Stomach (tissue), 9 donors: Measurements from ENCODE around the gene CNTN5. TPM values are rescaled to one million over a fixed set of nuclear protein-coding genes. Genes with fewer than 3 reads are reported as not detected.
A peak's percentile ranks its signal among the peaks of the same experiment; 100 is the strongest.

Source experiments
- DNase-seq, 2 donors: peaks; one replicate each; pipeline versions ENCODE4 v3.0.0 to v3.0.0-alpha.2; 2013 to 2019
- H3K27ac ChIP-seq, 5 donors: fragments of 200-600 bp in 4 of 5; sonication (generic) in 4 of 5; one replicate each; pipeline ENCODE4 v1.5.1; 2013 to 2019; ENCODE audit warnings: mild to moderate bottlenecking in 1 of 5, moderate library complexity in 1 of 5
- H3K27me3 ChIP-seq, 3 donors: fragments of 200-600 bp; sonication (generic); one replicate each; pipeline ENCODE4 v1.5.1; 2017 to 2019; ENCODE audit warnings: mixed run types in 1 of 3
- H3K36me3 ChIP-seq, 4 donors: fragments of 200-600 bp; sonication (generic); 1 replicate in 3 of 4; 2 replicates in 1 of 4; pipeline ENCODE4 v1.5.1; 2016 to 2019
- H3K4me1 ChIP-seq, 4 donors: fragments of 200-600 bp; sonication (generic); one replicate each; pipeline ENCODE4 v1.5.1; 2016 to 2019
- H3K4me3 ChIP-seq, 4 donors: fragments of 200-600 bp; sonication (generic) in 3 of 4; one replicate each; pipeline ENCODE4 v1.5.1; 2016 to 2019; ENCODE audit warnings: mild to moderate bottlenecking in 1 of 4
- H3K9me3 ChIP-seq, 4 donors: fragments of 200-600 bp; sonication (generic); one replicate each; pipeline ENCODE4 v1.5.1; 2016 to 2019
- CTCF ChIP-seq, 7 experiments: fragments of 450-650 bp in 4 of 7; fragments of 200-600 bp in 3 of 7; sonication (generic) in 3 of 7; IDR thresholded peaks; one replicate each; pipeline ENCODE4 v1.5.1; 2016 to 2019; ENCODE audit warnings: antibody characterized with exemption in 7 of 7, control low read depth in 2 of 7, mild to moderate bottlenecking in 1 of 7
- EP300 ChIP-seq: sonication (generic); formaldehyde crosslinking; IDR thresholded peaks from one replicate; pipeline ENCODE4 v1.6.1; 2017; ENCODE audit warnings: antibody characterized with exemption
- POLR2A ChIP-seq, 4 donors: fragments of 450-650 bp; IDR thresholded peaks; one replicate each; pipeline ENCODE4 v1.6.1; 2016; ENCODE audit warnings: antibody characterized with exemption in 4 of 4, control low read depth in 2 of 4, mild to moderate bottlenecking in 1 of 4, moderate library complexity in 1 of 4
- POLR2AphosphoS5 ChIP-seq, 3 donors: sonication (generic); formaldehyde crosslinking; IDR thresholded peaks; one replicate each; pipeline ENCODE4 v1.6.1; 2016; ENCODE audit warnings: antibody characterized with exemption in 3 of 3
- WGBS, 5 donors: extraction: QIAGEN DNeasy Blood & Tissue Kit in 3 of 5; methylation state at CpG; one replicate each; pipeline versions ENCODE4 v1.1.5 to v1.1.7; 2013 to 2018; 5-methylcytosine and 5-hydroxymethylcytosine counted together
- intact Hi-C: fragments of 100-400 bp; cut with DNase I; formaldehyde crosslinking; loops from one replicate; pipeline ENCODE4 v1.15.1; 2023; ENCODE audit warnings: low total_unique reads
- polyA plus RNA-seq, 3 donors: library from polyadenylated mRNA; stranded (reverse); fragments of 200-250 nt; gene quantifications; one replicate each; pipeline ENCODE4 v1.2.3, GENCODE V29; 2013
- total RNA-seq, 5 donors: library from RNA; depleted of rRNA; stranded (reverse); fragments of >200 nt; gene quantifications; one replicate each; pipeline versions ENCODE4 v1.1.0 to v1.2.3, GENCODE V29; 2014 to 2016
- donor health status: healthy with polysubstance abuse.
- donor health status: Bipolar disorder and iron deficiency.
- donor health status: healthy.

Gene CNTN5
- total and polyA plus RNA-seq, 8 donors: 0.05 to 9.9 TPM; not detected in 6

- no peak for DNase-seq
- TF ChIP-seq POLR2AphosphoS5 (IDR thresholded peaks at IDR 0.05) (no peak), CTCF (IDR thresholded peaks at IDR 0.05) (no peak), EP300 (no peak), POLR2A (IDR thresholded peaks at IDR 0.05) (no peak)
- no peak overlapping the region for H3K4me3 ChIP-seq
- no peak overlapping the region for H3K27ac ChIP-seq
- no peaks in the 10 kb centered on the region for H3K36me3 ChIP-seq
- no peaks in the 10 kb centered on the region for H3K4me1 ChIP-seq
- no peaks in the 10 kb centered on the region for H3K27me3 ChIP-seq
- no peaks in the 10 kb centered on the region for H3K9me3 ChIP-seq
- WGBS, 5 donors: 38 to 59% (median 44%) methylated on average over 1 of the region's 1 CpG
- intact Hi-C loops: no loop called here
Measured at GRCh38 chr11:99260696-99261095, 239.9 kb downstream of the CNTN5 start.

GRCh38 chr11:99268886-99269285 is 248.1 kb downstream of the CNTN5 start:
- no peaks in the 10 kb centered on the region for H3K4me1 ChIP-seq
- TF ChIP-seq CTCF (IDR thresholded peaks at IDR 0.05): no peak
- no peak overlapping the region for H3K27ac ChIP-seq
- H3K9me3 ChIP-seq: no peaks in the 10 kb centered on the region
- no peak overlapping the region for H3K4me3 ChIP-seq
- H3K36me3 ChIP-seq: no peaks in the 10 kb centered on the region
- intact Hi-C loops: no loop called here
- H3K27me3 ChIP-seq: no peaks in the 10 kb centered on the region
- WGBS, 5 donors: 47 to 60% (median 58%) methylated on average over 3 of the region's 3 CpGs
- DNase-seq: peak in 1 of 2 donors; percentile 16

GRCh38 chr11:99271527-99271926 is 250.8 kb downstream of the CNTN5 start:
- Histone ChIP-seq H3K27me3 (no peaks in the 10 kb centered on the region), H3K36me3 (no peaks in the 10 kb centered on the region), H3K4me1 (no peaks in the 10 kb centered on the region), H3K4me3 (no peak overlapping the region), H3K9me3 (no peaks in the 10 kb centered on the region), H3K27ac (no peak overlapping the region)
- no peak for DNase-seq
- TF ChIP-seq EP300: no peak
- no peak for TF ChIP-seq POLR2A (IDR thresholded peaks at IDR 0.05)
- TF ChIP-seq CTCF (IDR thresholded peaks at IDR 0.05): no peak
- no peak for TF ChIP-seq POLR2AphosphoS5 (IDR thresholded peaks at IDR 0.05)
- intact Hi-C loops: no loop called here
- 72 to 84% (median 75%) methylated on average over 5 of the region's 5 CpGs for WGBS, 5 donors

- no peaks in the 10 kb centered on the region for H3K27me3 ChIP-seq
Measured at GRCh38 chr11:99275521-99275920, 254.8 kb downstream of the CNTN5 start.

More at GRCh38 chr11:99275521-99275920, 254.8 kb downstream of the CNTN5 start:
- WGBS, 5 donors: 75 to 86% (median 77%) methylated on average over 2 of the region's 2 CpGs
- no peak for DNase-seq
- TF ChIP-seq POLR2A (IDR thresholded peaks at IDR 0.05) (no peak), EP300 (no peak), CTCF (IDR thresholded peaks at IDR 0.05) (no peak), POLR2AphosphoS5 (IDR thresholded peaks at IDR 0.05) (no peak)
- H3K27ac ChIP-seq: no peak overlapping the region
- no peaks in the 10 kb centered on the region for H3K36me3 ChIP-seq
- no peaks in the 10 kb centered on the region for H3K4me1 ChIP-seq
- H3K4me3 ChIP-seq: no peak overlapping the region
- intact Hi-C loops: no loop called here
- H3K9me3 ChIP-seq: no peaks in the 10 kb centered on the region
